GM12892 (cell line): ENCODE data around the gene PYGM.
"Not testable (repeated sequence)": the region's sequence is repeated elsewhere in the genome, so short reads cannot be mapped to it uniquely, and the experiment has no call there.

Experiments
- POLR2A ChIP-seq: IDR thresholded peaks from 2 replicates; pipeline ENCODE4 v1.6.1; 2011; ENCODE audit warnings: low read depth, low read length, control low read depth
- POLR2AphosphoS5 ChIP-seq: IDR thresholded peaks from 2 replicates; pipeline ENCODE4 v1.6.1; 2011; ENCODE audit warnings: low read depth, low read length, control low read depth
- TAF1 ChIP-seq: IDR thresholded peaks from 2 replicates; pipeline ENCODE4 v1.6.1; 2011; ENCODE audit warnings: low read depth, mild to moderate bottlenecking, control low read depth, low read length, borderline replicate concordance

GRCh38 chr11:64701956-64702355 lies 57.8 kb downstream of the PYGM start:
- not testable (repeated sequence) for TF ChIP-seq POLR2A, TAF1, POLR2AphosphoS5
